Mesenteric fat pad (tissue), 1 donor: ENCODE data around the gene CD2BP2. TPM values are rescaled to one million over a fixed set of nuclear protein-coding genes. Genes with fewer than 3 reads are reported as not detected.
"Not testable (repeated sequence)": the region's sequence is repeated elsewhere in the genome, so short reads cannot be mapped to it uniquely, and the experiment has no call there.

Experiments used
- DNase-seq: peaks from one replicate; pipeline ENCODE4 v3.0.0-alpha.2; 2020; ENCODE audit warnings: low spot score
- total RNA-seq: library from RNA; stranded (reverse); fragmentation: NEBNext Ultra II Directional; extraction: Animal tissue kit (Norgen Biotek cat#: 25700); gene quantifications from one replicate; pipeline ENCODE4 v1.2.1, GENCODE V29; 2021
- donor health status: DM: yes; HTN: yes; CAD: no.

Gene CD2BP2
- total RNA-seq, 1 donor from 2014 or later: 57.4 TPM

DNA sequence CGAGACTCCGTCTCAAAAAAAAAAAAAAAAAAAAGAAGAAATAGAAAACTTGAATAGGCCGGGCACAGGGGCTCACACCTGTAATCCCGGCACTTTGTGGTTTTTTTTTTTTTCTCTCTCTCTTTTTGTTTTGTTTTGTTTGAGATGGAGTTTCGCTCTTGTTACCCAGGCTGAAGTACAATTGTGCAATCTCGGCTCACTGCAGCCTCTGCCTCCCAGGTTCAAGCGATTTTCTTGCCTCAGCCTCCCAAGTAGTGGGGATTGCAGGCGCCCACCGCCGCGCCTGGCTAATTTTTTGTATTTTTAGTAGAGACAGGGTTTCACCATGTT, 11.7 kb downstream of the CD2BP2 start:
- not testable (repeated sequence) for DNase-seq

DNA sequence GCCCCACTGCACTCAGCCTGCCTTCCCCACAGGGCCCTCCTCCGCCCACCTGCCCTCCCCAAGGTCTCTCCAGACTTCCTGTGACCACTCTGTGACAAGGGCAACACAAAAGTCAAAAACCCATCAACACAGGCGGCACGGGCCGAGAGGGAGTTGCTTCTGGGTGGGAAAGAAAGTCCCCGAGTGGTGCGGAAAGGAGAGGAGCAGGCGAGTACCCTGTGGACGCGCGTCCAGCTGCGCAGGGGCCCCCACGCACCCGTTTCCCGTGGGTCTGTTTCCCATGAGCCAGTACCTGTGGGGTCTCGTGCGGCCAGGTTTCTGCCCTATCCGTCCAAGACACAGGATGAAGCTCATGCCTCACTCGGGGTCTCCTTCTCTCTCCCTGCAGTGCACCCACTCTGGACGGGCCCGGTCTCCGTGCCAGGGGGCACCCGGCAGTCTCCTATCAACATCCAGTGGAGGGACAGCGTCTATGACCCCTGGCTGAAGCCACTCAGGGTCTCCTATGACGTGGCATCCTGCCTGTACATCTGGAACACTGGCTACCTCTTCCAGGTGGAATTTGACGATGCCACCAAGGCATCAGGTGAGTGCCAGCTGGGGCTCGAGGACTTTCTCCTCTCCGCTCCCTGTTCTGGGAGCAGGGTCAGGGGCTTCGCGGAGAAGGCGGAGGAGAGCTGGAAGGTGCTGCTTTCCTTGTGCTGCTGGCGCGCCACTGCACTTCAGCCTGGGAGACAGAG, 12.2 kb downstream of the CD2BP2 start:
- DNase-seq: no peak

DNA sequence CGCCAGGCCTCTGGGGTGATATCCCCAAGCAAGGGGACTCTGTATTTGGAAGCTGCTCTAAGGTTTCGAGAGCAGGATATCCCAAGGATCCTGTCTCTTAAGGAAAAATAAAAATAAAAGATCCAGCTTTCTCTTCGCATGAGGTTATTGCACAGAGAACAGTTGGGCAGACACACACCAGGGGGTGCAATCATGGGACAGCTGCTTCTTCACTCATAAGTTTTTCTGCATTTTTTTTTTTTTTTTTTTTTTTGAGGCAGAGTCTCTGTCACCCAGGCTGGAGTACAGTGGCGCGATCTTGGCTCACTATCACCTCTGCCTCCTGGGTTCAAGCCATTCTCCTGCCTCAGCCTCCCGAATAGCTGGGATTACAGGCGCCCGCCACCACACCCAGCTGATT, 13.1 kb downstream of the CD2BP2 start:
- not testable (repeated sequence) for DNase-seq

DNA sequence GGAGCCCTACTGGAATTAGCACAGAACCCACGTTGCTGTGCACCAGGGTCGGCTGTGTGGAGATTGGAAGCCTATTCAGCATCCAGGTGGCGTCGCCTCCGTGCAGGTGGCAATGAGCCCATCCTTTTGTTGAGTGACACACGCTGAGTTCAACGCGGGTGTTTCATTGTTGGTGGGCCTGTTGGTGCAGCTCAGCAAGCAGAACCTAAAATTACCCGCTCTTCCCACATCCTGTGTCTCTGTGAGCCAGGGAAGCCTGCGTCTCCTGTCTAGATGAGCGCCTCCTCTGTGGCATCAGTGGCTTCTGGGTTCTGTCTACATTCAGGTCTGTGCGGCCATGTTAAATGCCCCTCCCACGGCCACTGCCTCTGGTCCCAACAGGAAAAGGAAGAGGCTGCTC, 14.5 kb downstream of the CD2BP2 start:
- no peak for DNase-seq

DNA sequence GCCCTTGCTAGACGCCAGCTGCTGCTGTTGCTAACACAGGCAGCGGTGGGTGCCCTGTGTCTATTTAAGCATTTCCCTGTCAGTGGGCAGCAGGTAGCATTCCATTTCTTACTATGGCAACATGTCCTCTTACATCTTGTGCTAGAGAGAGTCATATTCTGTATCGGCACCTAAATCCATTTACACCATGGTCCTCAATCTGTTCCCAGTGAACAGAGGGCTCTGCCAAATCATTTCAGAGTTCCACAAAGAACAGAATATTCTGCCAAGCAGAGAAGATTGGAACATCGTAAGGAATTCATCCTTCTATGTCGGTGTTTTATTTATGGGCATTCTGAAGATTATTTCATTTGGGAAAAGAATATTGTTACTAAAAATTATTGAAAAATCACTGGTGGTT, 16.4 kb downstream of the CD2BP2 start:
- not testable (repeated sequence) for DNase-seq

DNA sequence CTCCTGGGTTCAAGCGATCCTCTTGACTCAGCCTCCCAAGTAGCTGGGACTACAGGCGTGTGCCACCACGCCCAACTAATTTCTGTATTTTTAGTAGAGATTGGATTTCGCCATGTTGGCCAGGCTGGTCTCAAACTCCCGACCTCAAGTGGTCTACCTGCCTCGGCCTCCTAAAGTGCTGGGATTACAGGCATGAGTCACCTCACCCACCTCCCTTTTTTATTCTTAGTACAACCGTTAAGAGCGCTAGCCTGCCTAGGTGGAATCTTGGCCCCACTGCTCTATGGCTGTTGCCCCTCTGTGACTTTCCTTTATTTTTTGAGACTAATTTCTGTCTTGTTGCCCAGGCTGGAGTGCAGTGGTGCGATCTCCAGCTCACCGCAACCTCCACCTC, 17.1 kb downstream of the CD2BP2 start:
- DNase-seq: not testable (repeated sequence)

DNA sequence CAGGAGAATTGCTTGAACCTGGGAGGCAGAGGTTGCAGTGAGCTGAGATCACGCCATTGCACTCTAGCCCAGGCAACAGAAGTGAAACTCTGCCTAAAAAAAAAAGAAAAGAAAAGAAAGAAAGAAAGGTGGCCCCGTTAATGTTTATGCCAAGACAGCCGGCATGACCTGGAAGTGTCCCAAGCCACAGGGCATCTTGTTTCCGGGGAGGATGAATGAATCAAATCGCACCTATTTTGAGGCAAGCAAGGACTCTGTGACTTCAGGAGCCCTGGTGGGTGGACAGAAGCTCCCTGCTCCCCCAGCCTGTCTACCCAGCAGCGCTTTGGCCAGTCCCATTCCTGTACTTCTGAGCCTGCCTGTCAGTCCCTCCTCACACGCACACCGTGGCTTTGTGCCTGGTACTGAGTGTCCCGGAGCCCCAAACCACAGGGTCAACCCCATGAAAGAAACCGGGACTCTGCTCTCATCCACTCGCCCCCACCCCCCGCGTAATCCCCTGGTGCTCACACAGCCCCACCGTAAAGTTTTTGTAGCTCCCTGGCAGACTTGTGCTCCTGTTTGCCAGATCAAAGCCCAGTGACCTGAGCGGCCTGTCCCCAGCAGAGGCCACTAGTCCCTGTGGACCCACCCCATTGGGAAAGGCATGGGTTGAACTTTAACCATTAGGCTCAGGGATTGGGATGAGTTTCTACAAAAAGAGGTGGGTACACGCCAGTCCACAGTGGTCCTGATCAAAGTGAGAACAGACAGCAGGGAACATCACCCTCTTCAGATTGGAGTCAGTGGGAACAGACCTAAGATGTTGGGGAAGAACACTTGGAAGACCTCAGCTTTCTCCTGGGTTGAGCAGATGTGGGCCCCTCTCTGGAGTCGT, 19.3 kb downstream of the CD2BP2 start:
- no peak for DNase-seq

DNA sequence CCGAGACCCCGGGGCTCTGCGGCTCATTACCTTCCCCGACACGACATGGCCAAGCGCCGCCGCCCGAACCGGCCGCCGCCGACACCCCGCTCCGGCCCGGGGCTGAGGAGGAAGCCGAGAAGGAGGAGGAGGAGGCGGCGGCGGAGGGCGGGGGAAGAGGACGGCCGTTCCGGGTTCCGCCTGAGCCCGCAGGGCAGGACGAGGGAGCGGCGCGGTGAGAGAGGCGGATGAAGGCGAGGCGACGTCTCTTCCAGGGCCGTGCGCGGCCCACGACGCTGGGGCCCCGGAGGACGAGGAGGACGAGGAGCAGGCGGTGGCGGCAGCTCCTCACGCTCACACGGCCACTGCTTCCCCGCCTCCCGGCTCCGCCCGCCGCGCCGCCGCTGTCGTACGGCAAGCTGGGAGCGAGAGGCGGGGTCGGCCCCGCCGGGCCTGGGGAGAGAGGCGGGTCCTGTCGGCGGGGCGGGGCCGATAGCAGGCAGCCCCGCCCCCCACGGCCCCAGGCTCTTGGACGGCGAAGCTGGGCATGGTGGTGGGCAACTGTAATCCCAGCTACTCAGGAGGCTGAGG, 20.0 kb downstream of the CD2BP2 start:
- DNase-seq: not testable (repeated sequence)

DNA sequence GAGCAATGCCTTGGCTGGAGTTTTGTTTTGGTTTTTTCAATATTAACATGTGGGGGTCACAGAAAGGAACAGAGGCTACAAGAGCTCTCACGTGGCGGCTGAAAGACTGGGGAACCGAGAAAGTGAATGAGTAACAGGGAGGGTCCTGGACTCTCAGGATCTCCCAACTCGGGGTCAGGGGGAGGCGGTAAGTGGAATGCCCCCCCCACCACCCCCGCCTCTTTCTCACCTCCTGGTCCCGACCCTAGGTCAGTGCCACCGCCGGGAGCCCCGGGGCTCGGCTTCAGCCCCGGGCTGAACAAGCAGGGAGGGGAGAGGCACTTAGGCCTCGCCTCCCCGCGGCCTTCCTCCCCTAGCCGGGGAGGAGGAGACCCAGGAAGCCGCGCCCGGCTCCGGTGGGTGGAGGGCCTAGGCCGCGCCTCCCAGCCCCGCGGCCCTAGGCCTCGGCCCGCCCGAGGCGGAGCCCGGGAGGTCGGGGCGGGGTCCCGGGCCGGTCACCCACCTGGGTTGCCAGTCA, 20.6 kb downstream of the CD2BP2 start:
- not testable (repeated sequence) for DNase-seq

DNA sequence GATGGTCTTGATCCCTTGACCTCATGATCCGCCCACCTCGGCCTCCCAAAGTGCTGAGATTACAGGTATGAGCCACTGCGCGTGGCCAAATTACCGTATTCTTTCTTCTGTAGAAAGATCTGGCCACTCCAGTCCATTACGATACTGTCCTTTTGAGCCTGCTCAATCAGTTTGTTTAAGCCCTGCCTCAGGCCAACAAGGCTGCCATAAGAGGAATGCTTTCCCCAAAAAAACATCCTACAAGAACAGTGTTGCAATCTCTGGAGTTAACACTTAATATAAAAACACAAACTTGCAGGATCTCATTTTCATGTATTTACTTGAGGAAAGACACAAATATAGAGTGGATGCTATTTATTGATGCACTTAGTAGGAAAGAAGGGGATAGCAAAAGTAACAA, 30.9 kb downstream of the CD2BP2 start:
- not testable (repeated sequence) for DNase-seq

DNA sequence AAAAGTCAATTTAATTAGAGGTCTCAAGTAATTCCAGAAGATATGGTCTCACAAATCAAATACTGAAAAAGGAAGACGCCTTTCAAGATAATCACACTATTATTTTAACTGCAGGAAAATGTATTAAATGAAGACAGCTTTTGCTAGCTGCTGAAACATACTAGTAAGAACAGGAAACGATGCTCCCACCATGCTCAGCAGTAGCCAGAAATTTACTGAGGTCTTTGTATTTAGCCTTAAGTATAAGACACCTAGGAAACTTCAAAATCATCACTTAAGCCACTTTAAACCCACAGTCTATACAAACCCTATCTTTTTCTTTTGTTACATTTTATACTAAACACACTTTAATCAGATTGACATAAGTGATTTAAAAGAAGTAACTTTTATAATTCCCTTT, 36.5 kb downstream of the CD2BP2 start:
- DNase-seq: not testable (repeated sequence)

DNA sequence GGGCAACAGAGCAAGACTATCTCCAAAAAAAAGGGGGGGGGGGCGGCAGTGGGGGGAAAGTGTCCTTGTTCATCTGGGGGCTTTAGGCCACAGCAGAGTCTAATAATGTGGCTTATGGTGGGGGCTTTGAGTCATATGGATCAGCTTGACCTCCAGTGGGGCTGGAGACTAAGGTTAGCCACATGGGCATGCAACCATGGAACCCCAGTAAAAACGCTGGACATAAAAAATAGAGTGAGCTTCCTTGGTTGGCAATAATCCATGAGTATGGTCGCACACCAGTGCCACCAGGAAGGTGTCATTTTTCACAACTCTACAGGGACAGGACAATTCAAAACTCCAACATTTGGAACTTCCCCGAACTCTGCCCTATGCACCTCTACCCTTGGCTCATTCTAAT, 44.2 kb downstream of the CD2BP2 start:
- DNase-seq: not testable (repeated sequence)

DNA sequence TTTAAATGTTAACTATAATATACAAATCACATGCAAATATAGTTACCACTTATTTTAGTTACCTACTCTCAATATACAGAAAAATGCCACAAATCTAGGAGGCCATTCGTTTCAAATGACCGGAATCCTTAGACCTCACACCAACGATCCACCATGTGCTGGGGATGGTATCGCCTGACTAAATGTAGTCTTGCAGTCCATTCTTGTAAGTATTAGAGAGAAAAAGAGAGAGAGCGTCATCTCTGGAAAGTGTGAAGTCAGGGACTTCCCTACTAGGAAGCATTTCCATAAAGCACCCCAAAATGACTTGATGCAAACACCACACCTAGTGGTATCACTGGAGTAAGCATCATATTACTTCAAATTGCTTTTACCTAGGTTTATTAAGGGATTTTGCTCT, 45.9 kb downstream of the CD2BP2 start:
- not testable (repeated sequence) for DNase-seq

Other genes with a start within 250 kb of the CD2BP2 start
- gene GDPD3, start 241.8 kb downstream of the CD2BP2 start, total RNA-seq: 4.3 TPM
- gene MAPK3, start 232.1 kb downstream of the CD2BP2 start, total RNA-seq: 135 TPM
- gene CORO1A, start 171.7 kb downstream of the CD2BP2 start, total RNA-seq: 56.2 TPM
- 94.9 TPM for gene BOLA2B, start 161.6 kb downstream of the CD2BP2 start, total RNA-seq
- 25.2 TPM for gene SLX1A, start 161.4 kb downstream of the CD2BP2 start, total RNA-seq
- 9.4 TPM for gene SULT1A3, start 156.1 kb downstream of the CD2BP2 start, total RNA-seq
- gene NPIPB13, start 106.8 kb downstream of the CD2BP2 start, total RNA-seq: 25.7 TPM
- 42.1 TPM for gene TBC1D10B, start 15.2 kb upstream of the CD2BP2 start, total RNA-seq
- gene MYL11, start 19.5 kb upstream of the CD2BP2 start, total RNA-seq: not detected
- gene SEPTIN1, start 27.3 kb upstream of the CD2BP2 start, total RNA-seq: 2.3 TPM
- 5.3 TPM for gene ZNF48, start 40.1 kb upstream of the CD2BP2 start, total RNA-seq
- 6.3 TPM for gene ZNF771, start 52.3 kb upstream of the CD2BP2 start, total RNA-seq
- 26.8 TPM for gene DCTPP1, start 74.7 kb upstream of the CD2BP2 start, total RNA-seq
- 48.4 TPM for gene SEPHS2, start 90.6 kb upstream of the CD2BP2 start, total RNA-seq
- 6.8 TPM for gene ITGAL, start 117.4 kb upstream of the CD2BP2 start, total RNA-seq
- 24.8 TPM for gene ZNF768, start 171.3 kb upstream of the CD2BP2 start, total RNA-seq
- 9.6 TPM for gene ZNF747, start 179.6 kb upstream of the CD2BP2 start, total RNA-seq
- gene ZNF764, start 203.1 kb upstream of the CD2BP2 start, total RNA-seq: 5.9 TPM
- 12.1 TPM for gene ZNF688, start 216.4 kb upstream of the CD2BP2 start, total RNA-seq
- 10.1 TPM for gene ZNF785, start 230.4 kb upstream of the CD2BP2 start, total RNA-seq